Measurements from ENCODE around the gene MIA.

The MIA gene

DNA sequence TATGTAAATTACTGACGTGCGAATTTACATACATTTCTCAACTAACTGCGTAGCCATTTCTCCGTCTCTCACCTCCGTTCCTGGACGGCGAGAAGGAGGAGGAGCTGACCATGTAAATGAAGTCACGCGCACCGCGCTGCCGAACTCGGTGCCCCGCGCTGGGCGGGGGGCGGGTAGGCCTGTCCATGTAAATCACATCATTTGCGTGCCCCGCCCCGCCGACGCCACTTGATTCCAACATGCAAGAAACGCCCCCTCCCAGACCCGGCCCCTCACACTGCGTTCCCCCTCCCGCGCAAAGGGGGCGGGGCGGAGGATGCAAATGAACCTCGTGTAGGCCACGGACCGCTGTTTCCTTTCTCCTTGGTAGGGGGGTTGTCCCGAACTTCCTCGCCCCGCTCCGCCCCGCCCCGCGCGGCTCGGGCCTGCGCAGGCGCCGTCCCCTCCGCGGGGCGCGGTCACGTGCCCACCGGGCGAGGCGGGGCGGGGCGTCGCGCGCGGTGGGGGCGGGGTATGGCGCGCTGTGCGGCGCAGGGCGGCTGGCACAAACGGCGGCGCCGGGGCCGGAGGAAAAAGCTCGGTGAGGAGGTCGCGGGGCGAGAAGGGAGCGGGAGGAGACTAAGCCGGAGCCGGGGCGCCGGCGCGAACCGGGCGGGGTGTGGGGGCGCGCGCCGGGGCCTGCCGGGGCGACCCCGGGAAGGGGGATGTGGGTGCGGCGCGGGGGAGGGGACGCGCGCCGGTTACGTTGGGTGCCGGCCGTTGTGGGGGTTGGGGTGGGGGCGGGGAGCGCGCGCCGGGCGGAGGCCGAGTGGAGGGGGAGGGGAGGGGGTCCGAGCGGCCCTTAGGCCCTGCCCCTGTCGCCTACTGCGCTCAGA is 23.6 kb downstream of the MIA start, which contains the start of gene EGLN2:
Gene EGLN2 (plus strand): TSS at position 509 of the 875 bp plus-strand sequence. CDS start 1,382 bp downstream, outside the sequence.
- Histone ChIP-seq H3K27me3 (replicated peaks; ENCODE audit: control insufficient read depth, insufficient read depth, low read length) (no peaks in the 10 kb centered on the region), H3K4me3 (replicated peaks; ENCODE audit: low read depth, low read length) (peak within 1 kb of the TSS; percentile 93), H3K36me3 (ENCODE audit: control insufficient read depth, insufficient read depth, low read length) (peaks cover 14% of the 10 kb centered on the region)
- peak; percentile 100 for DNase-seq (ENCODE audit: extremely low read depth, insufficient read length)
- no peak for TF ChIP-seq CTCF (IDR thresholded peaks at IDR 0.05; ENCODE audit: insufficient read depth, low read length, poor library complexity, severe bottlenecking)

DNA sequence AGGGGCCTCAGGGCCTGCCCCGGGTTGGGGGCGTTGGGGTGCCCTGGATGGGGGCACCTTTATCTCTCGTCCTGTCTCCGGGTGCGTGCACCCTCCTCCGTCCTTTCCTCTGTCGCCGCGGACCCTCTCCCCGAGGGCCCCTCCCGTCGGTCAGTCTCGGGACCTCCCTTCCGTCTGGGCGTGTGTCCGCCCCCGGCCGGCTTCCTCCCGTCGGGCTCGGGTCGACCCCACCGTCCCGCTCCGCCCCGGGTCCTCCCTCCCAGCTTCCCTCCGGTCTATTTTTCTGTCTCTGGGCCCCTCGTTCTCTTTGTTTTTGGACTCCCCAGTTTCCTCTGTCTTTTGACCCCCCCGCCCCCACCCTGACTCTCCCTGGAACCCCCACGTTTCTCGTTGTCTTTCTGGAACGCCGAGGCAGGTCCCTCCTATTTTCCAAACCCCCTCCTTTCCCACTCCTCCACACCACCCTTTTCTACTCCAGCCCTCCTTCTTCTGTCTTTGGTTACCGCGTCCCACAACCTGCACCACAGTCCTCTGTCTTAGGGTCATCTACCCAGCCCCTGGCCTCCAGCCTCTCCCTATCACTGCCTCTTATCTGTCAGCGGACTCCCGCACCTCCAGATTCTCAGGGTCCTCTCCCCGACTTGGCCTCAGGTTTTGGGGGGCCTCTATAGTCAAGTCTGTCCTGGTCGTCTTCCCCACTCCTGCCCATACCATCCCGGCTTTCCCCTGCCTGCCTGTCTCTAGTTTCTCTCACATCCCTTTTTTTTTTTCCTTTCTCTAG is 24.4 kb downstream of the MIA start:
- H3K27me3 ChIP-seq (replicated peaks; ENCODE audit: control insufficient read depth, insufficient read depth, low read length) = no peaks in the 10 kb centered on the region
- H3K36me3 ChIP-seq (ENCODE audit: control insufficient read depth, insufficient read depth, low read length) = peaks cover 19% of the 10 kb centered on the region
- no peak for TF ChIP-seq CTCF (IDR thresholded peaks at IDR 0.05; ENCODE audit: insufficient read depth, low read length, poor library complexity, severe bottlenecking)
- peak overlapping the region; percentile 93 for H3K4me3 ChIP-seq (replicated peaks; ENCODE audit: low read depth, low read length)
- peak; percentile 50 for DNase-seq (ENCODE audit: extremely low read depth, insufficient read length)

- peak overlapping the region; percentile 93 for H3K4me3 ChIP-seq (replicated peaks; ENCODE audit: low read depth, low read length)
- peaks cover 21% of the 10 kb centered on the region for H3K36me3 ChIP-seq (ENCODE audit: control insufficient read depth, insufficient read depth, low read length)
- DNase-seq (ENCODE audit: extremely low read depth, insufficient read length) = no peak
- H3K27me3 ChIP-seq (replicated peaks; ENCODE audit: control insufficient read depth, insufficient read depth, low read length) = no peaks in the 10 kb centered on the region
- TF ChIP-seq CTCF (IDR thresholded peaks at IDR 0.05; ENCODE audit: insufficient read depth, low read length, poor library complexity, severe bottlenecking) = no peak
Observed at GRCh38 chr19:40800339-40800996, 25.1 kb downstream of the MIA start.

DNA sequence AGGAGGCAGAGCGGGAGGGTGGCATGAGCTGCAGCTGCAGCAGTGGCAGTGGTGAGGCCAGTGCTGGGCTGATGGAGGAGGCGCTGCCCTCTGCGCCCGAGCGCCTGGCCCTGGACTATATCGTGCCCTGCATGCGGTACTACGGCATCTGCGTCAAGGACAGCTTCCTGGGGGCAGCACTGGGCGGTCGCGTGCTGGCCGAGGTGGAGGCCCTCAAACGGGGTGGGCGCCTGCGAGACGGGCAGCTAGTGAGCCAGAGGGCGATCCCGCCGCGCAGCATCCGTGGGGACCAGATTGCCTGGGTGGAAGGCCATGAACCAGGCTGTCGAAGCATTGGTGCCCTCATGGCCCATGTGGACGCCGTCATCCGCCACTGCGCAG is 25.7 kb downstream of the MIA start:
- no peaks in the 10 kb centered on the region for H3K27me3 ChIP-seq (replicated peaks; ENCODE audit: control insufficient read depth, insufficient read depth, low read length)
- H3K36me3 ChIP-seq (ENCODE audit: control insufficient read depth, insufficient read depth, low read length) = peaks cover 23% of the 10 kb centered on the region
- no peak for TF ChIP-seq CTCF (IDR thresholded peaks at IDR 0.05; ENCODE audit: insufficient read depth, low read length, poor library complexity, severe bottlenecking)
- no peak for DNase-seq (ENCODE audit: extremely low read depth, insufficient read length)
- H3K4me3 ChIP-seq (replicated peaks; ENCODE audit: low read depth, low read length) = peak overlapping the region; percentile 93

DNA sequence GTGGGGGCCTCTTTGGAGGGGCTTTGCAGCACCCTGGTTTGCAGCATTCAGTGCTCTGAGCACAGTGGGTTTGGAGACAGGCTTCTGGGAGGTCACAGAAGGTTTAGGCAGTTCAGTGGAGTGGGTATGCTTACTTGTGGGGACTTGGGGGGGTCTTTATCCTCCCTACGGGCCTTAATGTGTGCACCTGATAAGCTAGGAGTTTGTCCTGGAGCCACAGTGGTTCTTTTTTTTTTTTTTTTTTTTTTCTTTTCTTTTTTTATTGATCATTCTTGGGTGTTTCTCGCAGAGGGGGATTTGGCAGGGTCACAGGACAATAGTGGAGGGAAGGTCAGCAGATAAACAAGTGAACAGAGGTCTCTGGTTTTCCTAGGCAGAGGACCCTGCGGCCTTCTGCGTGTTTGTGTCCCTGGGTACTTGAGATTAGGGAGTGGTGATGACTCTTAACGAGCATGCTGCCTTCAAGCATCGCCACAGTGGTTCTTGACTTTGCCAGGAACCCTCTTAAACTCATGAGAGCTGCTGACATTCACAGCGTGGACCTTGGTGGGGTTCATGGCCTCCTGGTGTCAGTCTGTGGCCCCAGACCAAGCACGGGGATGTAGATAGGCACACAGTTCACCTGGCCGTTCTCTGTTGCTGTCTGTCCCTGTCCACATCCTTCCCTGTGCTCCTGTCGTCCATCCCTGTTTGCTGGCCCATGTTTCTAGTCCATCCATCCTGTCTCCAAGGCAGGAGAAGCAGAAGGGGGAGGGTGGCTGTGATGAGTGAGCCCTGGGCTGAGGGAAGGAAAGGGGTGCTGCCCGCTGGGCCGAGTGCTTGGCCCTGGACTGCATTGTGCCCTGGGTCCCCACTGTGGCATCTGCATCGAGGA is 26.3 kb downstream of the MIA start:
- Histone ChIP-seq H3K4me3 (replicated peaks; ENCODE audit: low read depth, low read length) (peak overlapping the region; percentile 50), H3K36me3 (ENCODE audit: control insufficient read depth, insufficient read depth, low read length) (peaks cover 25% of the 10 kb centered on the region), H3K27me3 (replicated peaks; ENCODE audit: control insufficient read depth, insufficient read depth, low read length) (no peaks in the 10 kb centered on the region)
- TF ChIP-seq CTCF (IDR thresholded peaks at IDR 0.05; ENCODE audit: insufficient read depth, low read length, poor library complexity, severe bottlenecking) = no peak
- no peak for DNase-seq (ENCODE audit: extremely low read depth, insufficient read length)

Data from GM06990 (cell line).